GM18498 (cell line): Measurements from ENCODE around the gene CHN2.

Source experiments
- ATAC-seq: cut with Tn5 transposase; IDR thresholded peaks from one replicate; pipeline ENCODE4 v1.9.1; 2021; ENCODE audit warnings: mild to moderate bottlenecking, moderate library complexity; ENCODE audit not compliant: unreplicated experiment

Gene CHN2

DNA sequence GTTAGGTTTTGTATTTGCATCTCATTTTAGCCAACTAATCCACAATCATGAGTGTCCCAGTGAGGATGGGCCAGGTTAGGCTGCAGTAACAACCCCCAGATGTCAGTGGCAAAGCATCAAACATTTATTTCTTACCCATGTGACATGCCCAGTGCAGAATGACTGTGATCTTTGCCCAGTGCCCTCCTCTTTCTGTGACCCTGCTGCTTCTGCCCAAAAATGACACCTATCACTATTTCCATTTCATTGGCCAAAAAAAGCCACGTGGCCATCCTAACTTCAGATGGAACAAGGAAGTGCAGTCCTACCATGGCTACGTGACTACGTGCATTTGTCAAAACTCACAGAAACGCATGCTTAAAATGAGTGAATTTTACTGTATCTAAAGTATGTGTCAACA lies 259.9 kb downstream of the CHN2 start:
- ATAC-seq: no peak

GRCh38 chr7:29454899-29455451 lies 260.4 kb downstream of the CHN2 start:
- ATAC-seq: no peak

DNA sequence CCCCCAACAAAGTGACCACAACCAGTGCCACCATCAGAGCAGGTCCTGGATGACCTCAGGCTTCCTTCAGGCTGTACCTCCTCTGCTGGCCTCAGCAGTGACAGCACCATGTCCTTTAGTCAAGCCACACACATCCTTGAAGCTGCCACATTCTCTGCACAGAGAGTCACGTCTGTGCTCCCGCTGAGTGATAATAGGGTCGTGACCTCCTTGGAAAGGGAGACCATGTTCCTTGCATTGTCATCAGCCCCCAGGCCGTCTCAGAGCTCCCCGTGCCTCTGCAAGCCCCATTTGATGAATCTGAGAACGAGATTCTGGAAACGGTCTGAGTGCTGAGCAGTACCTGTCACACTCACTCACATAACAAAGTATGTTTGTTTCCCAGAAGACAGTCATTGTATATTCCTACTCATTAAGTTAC lies 262.6 kb downstream of the CHN2 start:
- ATAC-seq: no peak

DNA sequence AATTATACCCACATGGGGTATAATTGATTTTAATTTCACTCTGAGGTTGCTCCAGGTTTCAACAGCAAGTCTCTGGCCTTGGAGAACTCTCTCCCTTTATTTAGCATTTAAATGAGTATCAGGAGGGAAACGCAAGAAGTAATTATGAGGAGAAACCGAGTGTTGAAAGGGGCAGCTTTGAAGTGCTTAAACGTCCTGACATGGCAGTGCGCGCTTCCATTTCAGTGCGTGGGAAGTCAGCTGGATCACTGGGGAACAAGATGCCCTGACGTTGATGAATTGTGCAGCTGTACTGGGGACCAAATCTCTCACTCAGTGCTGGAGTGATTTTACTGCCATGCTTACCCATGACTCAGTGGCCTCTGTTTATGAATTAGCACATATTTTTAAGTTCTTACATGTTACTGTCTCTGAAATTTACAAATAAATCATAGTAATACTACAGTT lies 263.0 kb downstream of the CHN2 start:
- no peak for ATAC-seq

DNA sequence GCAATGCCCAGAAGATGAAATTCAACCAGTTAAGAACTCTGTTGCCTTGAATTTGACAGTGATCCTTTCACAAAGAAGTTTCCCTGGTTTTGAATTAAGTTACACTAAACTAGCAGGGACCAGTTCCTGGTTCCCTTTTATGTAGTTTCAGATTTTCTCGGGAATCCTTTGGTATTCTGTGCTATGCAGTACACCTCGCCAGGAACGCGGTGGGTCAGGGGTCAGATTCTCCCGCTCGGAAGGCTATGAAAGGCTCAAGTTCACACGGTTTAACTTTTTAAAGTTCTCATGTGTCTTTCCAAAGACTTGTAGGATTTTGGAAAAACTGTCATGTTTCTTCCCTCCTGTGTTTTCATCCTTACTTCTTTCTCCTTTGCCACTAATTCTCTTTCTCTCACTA lies 264.4 kb downstream of the CHN2 start:
- no peak for ATAC-seq

- ATAC-seq: no peak
These were observed 265.0 kb downstream of the CHN2 start for GRCh38 chr7:29459589-29459988.

- ATAC-seq: no peak
These were observed 267.4 kb downstream of the CHN2 start for GRCh38 chr7:29461996-29462395.

DNA sequence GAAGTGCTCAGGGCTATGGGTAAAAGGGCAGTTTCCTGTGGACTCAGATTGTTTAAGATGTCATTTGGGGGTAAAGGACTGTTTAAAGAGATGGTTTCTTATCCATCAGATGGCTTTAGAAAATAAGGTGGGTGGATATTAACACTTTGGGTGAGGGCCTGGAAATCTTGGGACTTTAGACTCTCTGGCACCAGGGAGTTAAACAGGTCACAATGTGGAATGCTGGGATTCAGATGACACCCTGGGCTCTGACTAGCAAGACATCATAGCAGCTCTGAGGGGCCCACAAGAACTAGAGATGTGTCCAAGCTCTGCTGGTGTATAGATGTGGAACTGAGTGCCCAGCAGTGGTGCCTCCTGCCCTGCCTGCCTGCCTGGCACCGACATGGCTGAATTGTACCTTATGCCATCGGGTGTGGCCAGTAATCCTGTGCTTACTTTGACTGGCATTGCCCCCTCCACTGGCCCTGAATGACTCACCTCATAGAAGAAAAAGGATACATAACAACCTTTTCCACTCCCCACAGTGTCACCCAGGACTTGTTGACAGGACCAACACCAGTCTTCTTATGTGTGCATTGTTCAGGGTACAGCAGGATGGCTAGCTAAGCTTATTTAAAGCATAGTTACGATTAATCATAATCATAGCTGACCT lies 269.1 kb downstream of the CHN2 start:
- ATAC-seq: no peak

DNA sequence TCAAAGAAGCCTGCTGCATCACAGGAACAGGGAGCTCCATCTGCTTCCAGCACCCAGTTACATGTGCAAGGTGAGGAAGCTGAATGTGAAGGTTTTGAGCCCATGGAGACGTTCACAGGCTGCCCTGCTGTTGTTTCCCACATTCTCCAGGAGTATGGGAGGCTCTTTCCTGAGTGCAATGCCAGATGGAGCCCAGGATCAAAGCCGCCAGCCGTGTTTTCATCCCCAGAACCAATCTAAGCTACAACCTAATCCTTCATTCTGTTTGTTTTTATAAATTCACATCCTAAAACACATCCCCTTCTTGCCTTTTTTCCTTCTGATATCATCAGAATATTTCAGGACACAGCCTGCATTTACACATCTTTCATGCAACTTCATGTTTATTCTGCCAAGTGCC lies 270.2 kb downstream of the CHN2 start:
- ATAC-seq: no peak

DNA sequence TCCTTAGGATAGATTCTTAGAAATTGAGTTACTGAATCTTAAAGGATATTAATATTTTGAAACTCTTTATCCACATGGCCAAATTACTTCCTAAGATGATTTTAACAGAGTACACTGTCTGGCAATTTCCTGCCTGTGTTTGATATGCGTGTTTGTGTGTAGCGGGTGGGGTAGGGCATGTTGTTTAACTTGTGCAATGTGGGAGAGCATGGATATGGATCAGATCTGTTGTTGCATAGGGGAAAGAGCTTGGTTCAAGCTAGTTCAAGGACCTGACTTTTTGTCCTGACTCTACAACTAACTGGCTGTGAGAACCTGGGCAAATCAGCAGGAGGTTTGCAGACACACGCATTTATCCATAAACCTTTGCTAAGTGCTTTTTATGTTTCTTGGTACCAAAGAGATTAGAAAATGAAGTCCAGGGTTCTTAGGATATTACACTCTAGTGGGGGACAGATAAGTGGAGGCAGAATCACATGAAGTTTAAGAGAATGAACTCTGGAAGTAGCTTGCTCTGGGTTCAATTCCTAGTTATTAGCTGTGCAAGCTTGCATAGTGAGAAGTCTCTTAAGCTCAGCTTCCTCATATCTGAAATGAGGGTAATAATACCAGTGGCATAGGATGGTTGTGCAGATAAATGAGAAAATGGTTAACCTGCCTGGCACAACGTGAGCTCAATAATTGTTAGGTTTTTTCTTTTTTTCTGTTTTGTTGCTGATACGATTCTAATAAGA lies 272.8 kb downstream of the CHN2 start:
- no peak for ATAC-seq

- ATAC-seq: no peak
These were observed 273.6 kb downstream of the CHN2 start for GRCh38 chr7:29468196-29468595.

DNA sequence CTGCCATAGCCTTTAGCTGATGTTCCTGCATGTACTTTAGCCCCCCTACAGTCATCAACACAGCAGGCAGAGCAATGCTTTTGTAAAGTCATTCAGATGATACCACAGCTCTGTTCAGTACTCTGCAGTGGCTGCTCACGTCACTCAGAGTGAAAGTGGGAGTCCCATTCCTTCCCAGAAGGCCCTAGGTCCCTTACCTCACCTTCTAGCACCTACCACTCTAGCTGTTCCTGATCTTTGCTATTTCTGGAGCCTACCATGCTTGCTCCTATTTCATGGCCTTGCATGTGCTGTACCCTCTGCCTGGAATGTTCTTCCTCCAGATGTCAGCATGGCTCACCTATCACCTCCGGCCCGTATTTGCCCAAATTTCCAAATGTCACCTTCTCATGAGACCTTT lies 274.7 kb downstream of the CHN2 start:
- ATAC-seq: no peak

DNA sequence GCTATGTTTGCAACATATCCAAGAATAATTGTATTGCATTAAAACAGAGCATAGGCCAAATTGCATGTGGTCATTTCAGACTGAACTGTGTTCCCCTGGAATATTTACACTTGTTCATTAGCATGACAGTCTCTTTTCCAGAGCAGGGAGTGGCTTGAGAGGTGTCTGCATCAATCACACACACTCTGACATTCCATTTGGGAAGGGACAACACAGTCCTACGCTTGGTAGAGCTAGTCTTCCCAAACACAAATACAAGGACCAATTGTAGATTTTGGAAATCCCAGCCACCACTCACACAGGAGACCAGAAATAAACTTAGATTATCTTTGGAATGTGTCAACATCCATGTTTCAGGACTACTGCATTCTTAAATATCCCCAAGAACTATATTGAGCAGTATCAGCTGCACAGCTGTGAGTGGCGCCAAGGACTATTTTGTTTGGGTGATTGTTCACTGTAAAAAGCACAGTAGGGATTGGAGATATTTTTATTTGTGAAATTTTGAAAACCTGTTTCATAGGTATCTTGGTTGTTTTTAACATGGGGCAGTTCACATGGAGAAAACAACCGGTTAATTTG lies 275.5 kb downstream of the CHN2 start:
- no peak for ATAC-seq

GRCh38 chr7:29471444-29472138 lies 277.0 kb downstream of the CHN2 start:
- ATAC-seq: no peak

DNA sequence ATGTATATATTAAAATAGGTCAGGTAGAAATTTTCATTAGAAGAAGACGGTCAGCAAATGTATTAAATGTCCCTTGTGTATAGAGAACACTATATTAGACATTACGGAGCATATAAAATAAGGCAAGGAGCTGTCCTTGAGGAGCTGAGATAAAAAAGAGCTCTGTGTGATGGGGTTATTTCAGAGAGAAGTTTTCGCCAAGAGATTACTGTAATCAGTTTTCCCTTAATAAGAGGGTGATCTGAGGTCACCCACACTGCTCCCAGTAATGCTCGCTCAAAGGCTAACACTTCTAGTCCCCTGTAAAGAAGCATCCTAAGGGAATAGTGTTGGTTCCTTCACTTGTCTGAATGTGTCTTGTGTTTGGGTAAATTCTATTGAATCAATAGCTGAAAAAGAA lies 282.3 kb downstream of the CHN2 start:
- no peak for ATAC-seq

DNA sequence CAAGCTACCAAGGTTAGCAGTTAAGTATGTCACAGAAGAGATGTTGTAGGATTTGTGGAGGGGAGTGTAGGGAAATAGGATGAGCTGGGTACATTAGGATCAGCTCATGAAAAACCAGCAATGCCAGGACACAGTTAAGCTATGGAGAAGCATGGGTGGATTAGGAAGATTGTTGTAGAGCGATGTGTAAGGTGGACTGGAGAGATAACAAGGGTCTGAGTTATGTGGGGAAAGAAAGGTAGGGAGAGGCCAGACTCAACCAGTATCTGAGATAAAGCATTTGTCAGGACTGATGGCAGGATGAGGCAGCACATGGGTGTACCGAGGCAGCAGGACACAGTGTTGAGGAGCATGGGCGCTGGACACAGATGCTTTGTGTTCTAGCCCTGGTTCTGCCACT lies 283.7 kb downstream of the CHN2 start:
- ATAC-seq: no peak

DNA sequence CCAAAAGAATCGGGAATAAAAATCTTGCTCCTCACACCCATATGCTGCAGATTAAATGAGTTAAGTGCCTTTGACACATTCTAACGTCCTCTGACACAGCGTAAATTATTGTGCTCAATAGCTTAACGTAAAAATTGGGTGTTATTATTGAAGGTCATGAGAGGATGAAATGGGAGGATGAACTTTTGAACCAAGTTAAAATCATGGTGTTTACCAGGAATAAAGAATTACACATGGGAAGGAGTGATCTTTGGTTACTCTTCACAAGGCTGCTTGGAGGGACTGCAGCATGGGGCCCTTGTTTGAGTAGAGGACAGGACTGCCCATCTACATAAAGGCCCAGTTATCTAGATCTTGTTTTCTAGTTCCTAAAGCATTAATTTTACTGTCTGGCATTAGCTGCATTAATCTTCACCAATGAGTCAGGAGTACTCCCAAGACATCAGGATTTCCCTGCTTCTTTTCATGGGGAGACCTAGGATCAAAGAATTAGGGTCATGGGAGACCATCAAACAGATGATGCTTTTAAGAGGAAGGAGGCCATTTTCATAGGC lies 284.2 kb downstream of the CHN2 start:
- ATAC-seq: no peak

DNA sequence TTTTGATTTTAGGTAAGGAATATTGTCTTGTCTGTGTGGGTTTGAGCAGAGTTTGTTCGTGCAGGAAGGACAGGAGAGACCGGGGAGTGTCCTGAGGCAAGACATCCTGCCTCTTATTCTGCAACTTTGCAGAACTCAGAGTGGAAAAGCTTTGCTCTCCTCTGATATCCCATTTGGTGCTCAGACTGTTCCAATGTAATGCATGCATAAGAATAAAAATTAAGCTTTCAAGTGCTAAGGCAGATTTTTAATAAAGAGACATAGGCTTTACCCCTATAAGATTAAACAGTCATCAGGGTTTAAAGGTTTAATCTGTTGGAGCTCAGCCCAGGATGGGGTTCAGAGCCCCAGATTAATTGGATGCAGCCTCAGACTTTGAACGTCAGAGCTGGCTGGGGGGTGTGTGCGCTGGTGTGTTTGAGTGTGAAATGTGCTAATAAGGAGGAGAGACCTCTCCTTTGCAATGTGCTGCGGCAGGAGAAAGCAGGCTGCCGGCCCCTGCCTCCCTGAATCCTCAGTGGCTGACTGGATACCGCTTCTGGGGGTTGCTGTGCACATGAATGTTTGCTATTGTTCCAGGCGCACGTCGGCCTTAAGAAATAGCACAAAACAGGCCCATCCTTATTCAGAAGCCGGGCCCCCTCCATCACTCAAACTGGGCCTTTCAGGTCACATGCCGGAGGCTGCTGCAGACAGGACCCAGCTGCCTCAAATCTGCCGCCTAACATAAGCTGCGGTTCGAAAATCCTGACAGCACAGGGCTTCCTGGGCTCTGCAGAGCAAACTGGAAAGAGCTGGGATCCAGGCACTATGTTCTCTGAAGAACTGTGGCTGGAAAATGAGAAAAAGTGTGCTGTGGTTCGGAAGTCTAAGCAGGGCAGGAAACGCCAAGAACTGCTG lies 285.0 kb downstream of the CHN2 start:
- no peak for ATAC-seq

DNA sequence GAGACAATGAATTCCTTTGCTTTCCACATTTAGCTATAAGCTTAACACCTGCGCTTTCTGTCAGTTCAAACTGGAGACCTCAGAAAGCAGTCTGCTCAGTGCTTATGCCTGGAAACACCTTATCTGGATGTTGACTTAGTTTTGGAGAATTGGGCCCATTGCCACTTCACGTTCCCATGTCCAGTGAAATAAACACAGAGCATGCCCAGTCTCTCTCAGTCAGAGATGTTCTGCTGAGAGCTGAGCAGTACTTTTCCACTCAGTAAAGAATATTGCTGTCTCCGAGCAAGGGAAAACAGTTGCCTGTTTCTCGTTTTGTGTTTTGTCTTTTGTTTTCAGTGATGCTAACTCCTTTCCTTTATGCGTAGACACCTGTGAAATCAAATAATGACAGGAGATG lies 285.9 kb downstream of the CHN2 start:
- ATAC-seq: no peak
